ENCODE data around the gene CSNK2A1. TPM values are rescaled to one million over a fixed set of nuclear protein-coding genes. Genes with fewer than 3 reads are reported as not detected.

CSNK2A1 gene
- total and polyA plus RNA-seq, 2 experiments from 2014 or later, result 85.1 to 244 TPM

- H3K79me2 ChIP-seq (replicated peaks; ENCODE audit: insufficient read depth), result no peaks in the 10 kb centered on the region
- H3K4me3 ChIP-seq, result no peak overlapping the region
- no peaks in the 10 kb centered on the region for H3K9me2 ChIP-seq (ENCODE audit: insufficient read depth)
- H3K27me3 ChIP-seq (ENCODE audit: insufficient read depth), result no peaks in the 10 kb centered on the region
- H2AFZ ChIP-seq, result peak overlapping the region; percentile 94; the same call in 1 of the 2 replicates
- peaks cover 6% of the 10 kb centered on the region for H3K27me3 Mint-ChIP-seq (ENCODE audit: insufficient read depth, low read depth, poor library complexity)
- H3K4me1 ChIP-seq (ENCODE audit: insufficient read depth), result peaks cover 24% of the 10 kb centered on the region
- H3K4me1 Mint-ChIP-seq, result peaks cover 44% of the 10 kb centered on the region
- ATAC-seq (peak; percentile 30), DNase-seq (ENCODE audit: low spot score) (peak; percentile 57)
- H3K36me3 ChIP-seq (ENCODE audit: insufficient read depth), result no peaks in the 10 kb centered on the region
- TF ChIP-seq EZH2 (IDR thresholded peaks at IDR 0.05; ENCODE audit: low read depth, unreplicated experiment) (no peak), CREB1 (CRISPR knock-in tag; IDR thresholded peaks at IDR 0.05; ENCODE audit: low read depth) (no peak), ZNF114 (CRISPR knock-in tag; IDR thresholded peaks at IDR 0.05) (no peak), STAT1 (IDR thresholded peaks at IDR 0.05; ENCODE audit: unreplicated experiment) (no peak), ETS1 (IDR thresholded peaks at IDR 0.05) (no peak), ZNF331 (CRISPR knock-in tag; IDR thresholded peaks at IDR 0.05; ENCODE audit: low read depth) (no peak), EZH2phosphoT487 (IDR thresholded peaks at IDR 0.05; ENCODE audit: unreplicated experiment) (no peak)
- TF ChIP-seq, protein P1, sequence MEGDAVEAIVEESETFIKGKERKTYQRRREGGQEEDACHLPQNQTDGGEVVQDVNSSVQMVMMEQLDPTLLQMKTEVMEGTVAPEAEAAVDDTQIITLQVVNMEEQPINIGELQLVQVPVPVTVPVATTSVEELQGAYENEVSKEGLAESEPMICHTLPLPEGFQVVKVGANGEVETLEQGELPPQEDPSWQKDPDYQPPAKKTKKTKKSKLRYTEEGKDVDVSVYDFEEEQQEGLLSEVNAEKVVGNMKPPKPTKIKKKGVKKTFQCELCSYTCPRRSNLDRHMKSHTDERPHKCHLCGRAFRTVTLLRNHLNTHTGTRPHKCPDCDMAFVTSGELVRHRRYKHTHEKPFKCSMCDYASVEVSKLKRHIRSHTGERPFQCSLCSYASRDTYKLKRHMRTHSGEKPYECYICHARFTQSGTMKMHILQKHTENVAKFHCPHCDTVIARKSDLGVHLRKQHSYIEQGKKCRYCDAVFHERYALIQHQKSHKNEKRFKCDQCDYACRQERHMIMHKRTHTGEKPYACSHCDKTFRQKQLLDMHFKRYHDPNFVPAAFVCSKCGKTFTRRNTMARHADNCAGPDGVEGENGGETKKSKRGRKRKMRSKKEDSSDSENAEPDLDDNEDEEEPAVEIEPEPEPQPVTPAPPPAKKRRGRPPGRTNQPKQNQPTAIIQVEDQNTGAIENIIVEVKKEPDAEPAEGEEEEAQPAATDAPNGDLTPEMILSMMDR (conservative IDR thresholded peaks at IDR 0.05; ENCODE audit: low read depth in 2 of 2), result peak; percentile 31 to 42
- TF ChIP-seq, protein P2, sequence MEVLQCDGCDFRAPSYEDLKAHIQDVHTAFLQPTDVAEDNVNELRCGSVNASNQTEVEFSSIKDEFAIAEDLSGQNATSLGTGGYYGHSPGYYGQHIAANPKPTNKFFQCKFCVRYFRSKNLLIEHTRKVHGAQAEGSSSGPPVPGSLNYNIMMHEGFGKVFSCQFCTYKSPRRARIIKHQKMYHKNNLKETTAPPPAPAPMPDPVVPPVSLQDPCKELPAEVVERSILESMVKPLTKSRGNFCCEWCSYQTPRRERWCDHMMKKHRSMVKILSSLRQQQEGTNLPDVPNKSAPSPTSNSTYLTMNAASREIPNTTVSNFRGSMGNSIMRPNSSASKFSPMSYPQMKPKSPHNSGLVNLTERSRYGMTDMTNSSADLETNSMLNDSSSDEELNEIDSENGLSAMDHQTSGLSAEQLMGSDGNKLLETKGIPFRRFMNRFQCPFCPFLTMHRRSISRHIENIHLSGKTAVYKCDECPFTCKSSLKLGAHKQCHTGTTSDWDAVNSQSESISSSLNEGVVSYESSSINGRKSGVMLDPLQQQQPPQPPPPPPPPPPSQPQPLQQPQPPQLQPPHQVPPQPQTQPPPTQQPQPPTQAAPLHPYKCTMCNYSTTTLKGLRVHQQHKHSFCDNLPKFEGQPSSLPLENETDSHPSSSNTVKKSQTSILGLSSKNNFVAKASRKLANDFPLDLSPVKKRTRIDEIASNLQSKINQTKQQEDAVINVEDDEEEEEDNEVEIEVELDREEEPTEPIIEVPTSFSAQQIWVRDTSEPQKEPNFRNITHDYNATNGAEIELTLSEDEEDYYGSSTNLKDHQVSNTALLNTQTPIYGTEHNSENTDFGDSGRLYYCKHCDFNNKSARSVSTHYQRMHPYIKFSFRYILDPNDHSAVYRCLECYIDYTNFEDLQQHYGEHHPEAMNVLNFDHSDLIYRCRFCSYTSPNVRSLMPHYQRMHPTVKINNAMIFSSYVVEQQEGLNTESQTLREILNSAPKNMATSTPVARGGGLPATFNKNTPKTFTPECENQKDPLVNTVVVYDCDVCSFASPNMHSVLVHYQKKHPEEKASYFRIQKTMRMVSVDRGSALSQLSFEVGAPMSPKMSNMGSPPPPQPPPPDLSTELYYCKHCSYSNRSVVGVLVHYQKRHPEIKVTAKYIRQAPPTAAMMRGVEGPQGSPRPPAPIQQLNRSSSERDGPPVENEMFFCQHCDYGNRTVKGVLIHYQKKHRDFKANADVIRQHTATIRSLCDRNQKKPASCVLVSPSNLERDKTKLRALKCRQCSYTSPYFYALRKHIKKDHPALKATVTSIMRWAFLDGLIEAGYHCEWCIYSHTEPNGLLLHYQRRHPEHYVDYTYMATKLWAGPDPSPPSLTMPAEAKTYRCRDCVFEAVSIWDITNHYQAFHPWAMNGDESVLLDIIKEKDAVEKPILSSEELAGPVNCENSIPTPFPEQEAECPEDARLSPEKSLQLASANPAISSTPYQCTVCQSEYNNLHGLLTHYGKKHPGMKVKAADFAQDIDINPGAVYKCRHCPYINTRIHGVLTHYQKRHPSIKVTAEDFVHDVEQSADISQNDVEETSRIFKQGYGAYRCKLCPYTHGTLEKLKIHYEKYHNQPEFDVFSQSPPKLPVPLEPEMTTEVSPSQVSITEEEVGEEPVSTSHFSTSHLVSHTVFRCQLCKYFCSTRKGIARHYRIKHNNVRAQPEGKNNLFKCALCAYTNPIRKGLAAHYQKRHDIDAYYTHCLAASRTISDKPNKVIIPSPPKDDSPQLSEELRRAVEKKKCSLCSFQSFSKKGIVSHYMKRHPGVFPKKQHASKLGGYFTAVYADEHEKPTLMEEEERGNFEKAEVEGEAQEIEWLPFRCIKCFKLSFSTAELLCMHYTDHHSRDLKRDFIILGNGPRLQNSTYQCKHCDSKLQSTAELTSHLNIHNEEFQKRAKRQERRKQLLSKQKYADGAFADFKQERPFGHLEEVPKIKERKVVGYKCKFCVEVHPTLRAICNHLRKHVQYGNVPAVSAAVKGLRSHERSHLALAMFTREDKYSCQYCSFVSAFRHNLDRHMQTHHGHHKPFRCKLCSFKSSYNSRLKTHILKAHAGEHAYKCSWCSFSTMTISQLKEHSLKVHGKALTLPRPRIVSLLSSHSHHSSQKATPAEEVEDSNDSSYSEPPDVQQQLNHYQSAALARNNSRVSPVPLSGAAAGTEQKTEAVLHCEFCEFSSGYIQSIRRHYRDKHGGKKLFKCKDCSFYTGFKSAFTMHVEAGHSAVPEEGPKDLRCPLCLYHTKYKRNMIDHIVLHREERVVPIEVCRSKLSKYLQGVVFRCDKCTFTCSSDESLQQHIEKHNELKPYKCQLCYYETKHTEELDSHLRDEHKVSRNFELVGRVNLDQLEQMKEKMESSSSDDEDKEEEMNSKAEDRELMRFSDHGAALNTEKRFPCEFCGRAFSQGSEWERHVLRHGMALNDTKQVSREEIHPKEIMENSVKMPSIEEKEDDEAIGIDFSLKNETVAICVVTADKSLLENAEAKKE (CRISPR knock-in tag; IDR thresholded peaks at IDR 0.05), result no peak
- no peaks in the 10 kb centered on the region for H3K36me3 Mint-ChIP-seq (ENCODE audit: low read depth)
- H3K27ac ChIP-seq (ENCODE audit: low read depth), result no peak overlapping the region
- H3K9me3 Mint-ChIP-seq, result no peaks in the 10 kb centered on the region
- H3K27ac Mint-ChIP-seq, result no peak overlapping the region
- H3F3A ChIP-seq (replicated peaks; ENCODE audit: low read depth), result 0 out of 2 replicates have a peak, but pooled peaks cover 6% of the 10 kb centered on the region
- no peaks in the 10 kb centered on the region for H4K20me1 ChIP-seq (replicated peaks; ENCODE audit: insufficient read depth)
- no peak overlapping the region; the same call in 2 of the 3 replicates for H3K4me3 Mint-ChIP-seq
- H3K4me2 ChIP-seq, result peak overlapping the region; percentile 58
Observed at GRCh38 chr20:575230-575629, 31.6 kb upstream of the CSNK2A1 start.
